ENCODE results near the gene LRRC25. TPM values are rescaled to one million over a fixed set of nuclear protein-coding genes. Genes with fewer than 3 reads are reported as not detected.

Gene LRRC25
- total RNA-seq, 1 experiment from 2014 or later, result 0.31 TPM

DNA sequence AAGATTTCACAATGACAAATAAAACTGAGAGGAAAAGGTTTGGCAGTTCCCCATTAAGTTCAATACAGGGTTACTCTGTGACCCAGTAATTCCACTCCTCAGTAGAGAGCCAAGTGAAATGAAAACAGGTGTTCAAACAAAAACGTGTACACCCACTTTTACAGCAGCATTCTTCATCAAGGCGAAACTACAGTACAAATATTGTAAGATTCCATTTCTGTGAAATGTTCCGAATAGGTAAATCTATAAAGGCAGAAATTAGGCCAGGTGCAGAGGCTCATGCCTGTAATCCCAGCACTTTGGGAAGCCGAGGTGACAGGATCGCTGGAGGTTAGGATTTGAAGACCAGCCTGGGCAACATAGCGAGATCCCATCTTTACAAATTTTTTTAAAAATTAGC is 20.4 kb downstream of the LRRC25 start:
- H3K27ac Mint-ChIP-seq, result no peak overlapping the region
- ATAC-seq, result no peak
- POLR2A ChIA-PET, result no interaction called here
- H3K36me3 Mint-ChIP-seq, result no peaks in the 10 kb centered on the region
- no peak overlapping the region for H3K4me3 Mint-ChIP-seq
- TF ChIP-seq, protein P1, sequence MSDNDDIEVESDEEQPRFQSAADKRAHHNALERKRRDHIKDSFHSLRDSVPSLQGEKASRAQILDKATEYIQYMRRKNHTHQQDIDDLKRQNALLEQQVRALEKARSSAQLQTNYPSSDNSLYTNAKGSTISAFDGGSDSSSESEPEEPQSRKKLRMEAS (CRISPR knock-in tag; IDR thresholded peaks at IDR 0.05), result no peak
- peak; percentile 62; the same call in 1 of the 2 replicates for TF ChIP-seq ZNF121 (CRISPR knock-in tag; IDR thresholded peaks at IDR 0.05)
- TF ChIP-seq, protein P2, sequence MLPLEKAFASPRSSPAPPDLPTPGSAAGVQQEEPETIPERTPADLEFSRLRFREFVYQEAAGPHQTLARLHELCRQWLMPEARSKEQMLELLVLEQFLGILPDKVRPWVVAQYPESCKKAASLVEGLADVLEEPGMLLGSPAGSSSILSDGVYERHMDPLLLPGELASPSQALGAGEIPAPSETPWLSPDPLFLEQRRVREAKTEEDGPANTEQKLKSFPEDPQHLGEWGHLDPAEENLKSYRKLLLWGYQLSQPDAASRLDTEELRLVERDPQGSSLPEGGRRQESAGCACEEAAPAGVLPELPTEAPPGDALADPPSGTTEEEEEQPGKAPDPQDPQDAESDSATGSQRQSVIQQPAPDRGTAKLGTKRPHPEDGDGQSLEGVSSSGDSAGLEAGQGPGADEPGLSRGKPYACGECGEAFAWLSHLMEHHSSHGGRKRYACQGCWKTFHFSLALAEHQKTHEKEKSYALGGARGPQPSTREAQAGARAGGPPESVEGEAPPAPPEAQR (CRISPR knock-in tag; IDR thresholded peaks at IDR 0.05), result no peak
- CTCF ChIA-PET, result interaction anchor here (1.0 kb wide), 2 partner anchors 11 to 27 kb away, joined by 3 to 6 read pairs; no protein-coding TSS in a partner anchor
- H3K4me1 Mint-ChIP-seq, result peaks cover 25% of the 10 kb centered on the region
- H3K9me3 Mint-ChIP-seq, result no peaks in the 10 kb centered on the region
- no peaks in the 10 kb centered on the region for H3K27me3 Mint-ChIP-seq (ENCODE audit: low read depth)
- no peak for DNase-seq (ENCODE audit: low spot score)

DNA sequence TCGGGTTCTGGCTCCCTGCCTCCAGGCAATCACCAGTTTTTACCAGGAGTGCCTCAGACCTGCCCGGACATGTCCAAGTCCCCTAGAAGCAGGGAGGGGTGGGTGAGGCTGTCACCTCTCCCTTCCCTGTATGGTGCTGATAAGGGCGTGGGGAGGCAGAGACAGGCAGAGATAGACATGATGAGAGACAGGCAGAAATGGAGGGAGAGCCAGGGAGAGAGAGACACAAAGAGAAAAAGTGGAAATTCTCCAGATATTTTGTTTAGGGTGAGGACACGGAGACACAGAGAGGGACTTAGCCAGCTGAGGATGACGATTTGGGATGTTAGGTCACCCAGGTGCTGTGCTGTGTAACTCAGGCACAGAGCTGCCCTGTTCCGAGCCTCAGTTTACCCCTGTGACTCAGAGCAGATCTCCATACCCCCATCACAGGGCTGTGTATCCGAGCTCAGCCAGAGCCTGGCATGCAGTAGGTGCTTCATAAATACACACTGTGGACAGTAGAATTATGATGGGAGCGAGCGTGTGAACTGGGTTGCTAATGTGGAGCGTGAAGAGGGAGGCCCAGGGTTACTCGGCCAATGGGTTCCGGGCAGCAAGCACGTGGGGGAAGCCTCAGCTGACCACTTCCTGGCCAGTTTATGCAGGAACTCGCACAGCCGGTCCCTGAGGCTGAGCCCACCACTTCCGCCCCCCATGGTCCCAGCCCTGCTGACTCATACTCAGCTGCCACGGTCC is 23.4 kb downstream of the LRRC25 start:
- Mint-ChIP-seq H3K4me1 (peaks cover 27% of the 10 kb centered on the region), H3K9me3 (no peaks in the 10 kb centered on the region), H3K27me3 (ENCODE audit: low read depth) (no peaks in the 10 kb centered on the region), H3K36me3 (no peaks in the 10 kb centered on the region), H3K4me3 (no peak overlapping the region), H3K27ac (peak overlapping the region; percentile 99)
- DNase-seq (ENCODE audit: low spot score) (peak; percentile 88), ATAC-seq (peak; percentile 79)
- ChIA-PET CTCF (interaction anchor here (0.6 to 2.5 kb wide), 7 partner anchors 12 to 122 kb away, joined by 3 to 16 read pairs (median 5); partner anchors contain the start of gene GDF15), POLR2A (interaction anchor here (1.1 to 1.8 kb wide), 3 partner anchors 9 to 92 kb away, joined by 3 to 9 read pairs (median 6); partner anchors contain the start of genes GDF15 and JUND)
- TF ChIP-seq JUN (CRISPR knock-in tag; IDR thresholded peaks at IDR 0.05), result peak; percentile 35; the same call in 1 of the 2 replicates
- peak; percentile 79 for TF ChIP-seq GABPB1 (CRISPR knock-in tag; IDR thresholded peaks at IDR 0.05)
- TF ChIP-seq JAZF1 (CRISPR knock-in tag; IDR thresholded peaks at IDR 0.05), result no peak
- TF ChIP-seq, protein P3, sequence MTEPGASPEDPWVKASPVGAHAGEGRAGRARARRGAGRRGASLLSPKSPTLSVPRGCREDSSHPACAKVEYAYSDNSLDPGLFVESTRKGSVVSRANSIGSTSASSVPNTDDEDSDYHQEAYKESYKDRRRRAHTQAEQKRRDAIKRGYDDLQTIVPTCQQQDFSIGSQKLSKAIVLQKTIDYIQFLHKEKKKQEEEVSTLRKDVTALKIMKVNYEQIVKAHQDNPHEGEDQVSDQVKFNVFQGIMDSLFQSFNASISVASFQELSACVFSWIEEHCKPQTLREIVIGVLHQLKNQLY (CRISPR knock-in tag; IDR thresholded peaks at IDR 0.05), result no peak
- peak; percentile 64; the same call in 1 of the 2 replicates for TF ChIP-seq ZNF232 (CRISPR knock-in tag; IDR thresholded peaks at IDR 0.05)
- TF ChIP-seq, protein P4, sequence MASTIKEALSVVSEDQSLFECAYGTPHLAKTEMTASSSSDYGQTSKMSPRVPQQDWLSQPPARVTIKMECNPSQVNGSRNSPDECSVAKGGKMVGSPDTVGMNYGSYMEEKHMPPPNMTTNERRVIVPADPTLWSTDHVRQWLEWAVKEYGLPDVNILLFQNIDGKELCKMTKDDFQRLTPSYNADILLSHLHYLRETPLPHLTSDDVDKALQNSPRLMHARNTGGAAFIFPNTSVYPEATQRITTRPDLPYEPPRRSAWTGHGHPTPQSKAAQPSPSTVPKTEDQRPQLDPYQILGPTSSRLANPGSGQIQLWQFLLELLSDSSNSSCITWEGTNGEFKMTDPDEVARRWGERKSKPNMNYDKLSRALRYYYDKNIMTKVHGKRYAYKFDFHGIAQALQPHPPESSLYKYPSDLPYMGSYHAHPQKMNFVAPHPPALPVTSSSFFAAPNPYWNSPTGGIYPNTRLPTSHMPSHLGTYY (CRISPR knock-in tag; IDR thresholded peaks at IDR 0.05), result peak; percentile 65; the same call in 1 of the 2 replicates
- TF ChIP-seq ETV6 (CRISPR knock-in tag; IDR thresholded peaks at IDR 0.05), result peak; percentile 94
- TF ChIP-seq, protein P5, sequence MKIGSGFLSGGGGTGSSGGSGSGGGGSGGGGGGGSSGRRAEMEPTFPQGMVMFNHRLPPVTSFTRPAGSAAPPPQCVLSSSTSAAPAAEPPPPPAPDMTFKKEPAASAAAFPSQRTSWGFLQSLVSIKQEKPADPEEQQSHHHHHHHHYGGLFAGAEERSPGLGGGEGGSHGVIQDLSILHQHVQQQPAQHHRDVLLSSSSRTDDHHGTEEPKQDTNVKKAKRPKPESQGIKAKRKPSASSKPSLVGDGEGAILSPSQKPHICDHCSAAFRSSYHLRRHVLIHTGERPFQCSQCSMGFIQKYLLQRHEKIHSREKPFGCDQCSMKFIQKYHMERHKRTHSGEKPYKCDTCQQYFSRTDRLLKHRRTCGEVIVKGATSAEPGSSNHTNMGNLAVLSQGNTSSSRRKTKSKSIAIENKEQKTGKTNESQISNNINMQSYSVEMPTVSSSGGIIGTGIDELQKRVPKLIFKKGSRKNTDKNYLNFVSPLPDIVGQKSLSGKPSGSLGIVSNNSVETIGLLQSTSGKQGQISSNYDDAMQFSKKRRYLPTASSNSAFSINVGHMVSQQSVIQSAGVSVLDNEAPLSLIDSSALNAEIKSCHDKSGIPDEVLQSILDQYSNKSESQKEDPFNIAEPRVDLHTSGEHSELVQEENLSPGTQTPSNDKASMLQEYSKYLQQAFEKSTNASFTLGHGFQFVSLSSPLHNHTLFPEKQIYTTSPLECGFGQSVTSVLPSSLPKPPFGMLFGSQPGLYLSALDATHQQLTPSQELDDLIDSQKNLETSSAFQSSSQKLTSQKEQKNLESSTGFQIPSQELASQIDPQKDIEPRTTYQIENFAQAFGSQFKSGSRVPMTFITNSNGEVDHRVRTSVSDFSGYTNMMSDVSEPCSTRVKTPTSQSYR (CRISPR knock-in tag; IDR thresholded peaks at IDR 0.05), result peak; percentile 42; the same call in 1 of the 2 replicates
- TF ChIP-seq, protein P6, sequence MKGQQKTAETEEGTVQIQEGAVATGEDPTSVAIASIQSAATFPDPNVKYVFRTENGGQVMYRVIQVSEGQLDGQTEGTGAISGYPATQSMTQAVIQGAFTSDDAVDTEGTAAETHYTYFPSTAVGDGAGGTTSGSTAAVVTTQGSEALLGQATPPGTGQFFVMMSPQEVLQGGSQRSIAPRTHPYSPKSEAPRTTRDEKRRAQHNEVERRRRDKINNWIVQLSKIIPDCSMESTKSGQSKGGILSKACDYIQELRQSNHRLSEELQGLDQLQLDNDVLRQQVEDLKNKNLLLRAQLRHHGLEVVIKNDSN (CRISPR knock-in tag; IDR thresholded peaks at IDR 0.05), result peak; percentile 95
- TF ChIP-seq ZNF138 (CRISPR knock-in tag; conservative IDR thresholded peaks at IDR 0.05), result no peak
- TF ChIP-seq, protein P7, sequence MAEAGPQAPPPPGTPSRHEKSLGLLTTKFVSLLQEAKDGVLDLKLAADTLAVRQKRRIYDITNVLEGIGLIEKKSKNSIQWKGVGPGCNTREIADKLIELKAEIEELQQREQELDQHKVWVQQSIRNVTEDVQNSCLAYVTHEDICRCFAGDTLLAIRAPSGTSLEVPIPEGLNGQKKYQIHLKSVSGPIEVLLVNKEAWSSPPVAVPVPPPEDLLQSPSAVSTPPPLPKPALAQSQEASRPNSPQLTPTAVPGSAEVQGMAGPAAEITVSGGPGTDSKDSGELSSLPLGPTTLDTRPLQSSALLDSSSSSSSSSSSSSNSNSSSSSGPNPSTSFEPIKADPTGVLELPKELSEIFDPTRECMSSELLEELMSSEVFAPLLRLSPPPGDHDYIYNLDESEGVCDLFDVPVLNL (CRISPR knock-in tag; IDR thresholded peaks at IDR 0.05; ENCODE audit: borderline replicate concordance, low read depth), result no peak
- TF ChIP-seq, protein P8, sequence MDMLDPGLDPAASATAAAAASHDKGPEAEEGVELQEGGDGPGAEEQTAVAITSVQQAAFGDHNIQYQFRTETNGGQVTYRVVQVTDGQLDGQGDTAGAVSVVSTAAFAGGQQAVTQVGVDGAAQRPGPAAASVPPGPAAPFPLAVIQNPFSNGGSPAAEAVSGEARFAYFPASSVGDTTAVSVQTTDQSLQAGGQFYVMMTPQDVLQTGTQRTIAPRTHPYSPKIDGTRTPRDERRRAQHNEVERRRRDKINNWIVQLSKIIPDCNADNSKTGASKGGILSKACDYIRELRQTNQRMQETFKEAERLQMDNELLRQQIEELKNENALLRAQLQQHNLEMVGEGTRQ (CRISPR knock-in tag; IDR thresholded peaks at IDR 0.05), result peak; percentile 93
- TF ChIP-seq, protein P9, sequence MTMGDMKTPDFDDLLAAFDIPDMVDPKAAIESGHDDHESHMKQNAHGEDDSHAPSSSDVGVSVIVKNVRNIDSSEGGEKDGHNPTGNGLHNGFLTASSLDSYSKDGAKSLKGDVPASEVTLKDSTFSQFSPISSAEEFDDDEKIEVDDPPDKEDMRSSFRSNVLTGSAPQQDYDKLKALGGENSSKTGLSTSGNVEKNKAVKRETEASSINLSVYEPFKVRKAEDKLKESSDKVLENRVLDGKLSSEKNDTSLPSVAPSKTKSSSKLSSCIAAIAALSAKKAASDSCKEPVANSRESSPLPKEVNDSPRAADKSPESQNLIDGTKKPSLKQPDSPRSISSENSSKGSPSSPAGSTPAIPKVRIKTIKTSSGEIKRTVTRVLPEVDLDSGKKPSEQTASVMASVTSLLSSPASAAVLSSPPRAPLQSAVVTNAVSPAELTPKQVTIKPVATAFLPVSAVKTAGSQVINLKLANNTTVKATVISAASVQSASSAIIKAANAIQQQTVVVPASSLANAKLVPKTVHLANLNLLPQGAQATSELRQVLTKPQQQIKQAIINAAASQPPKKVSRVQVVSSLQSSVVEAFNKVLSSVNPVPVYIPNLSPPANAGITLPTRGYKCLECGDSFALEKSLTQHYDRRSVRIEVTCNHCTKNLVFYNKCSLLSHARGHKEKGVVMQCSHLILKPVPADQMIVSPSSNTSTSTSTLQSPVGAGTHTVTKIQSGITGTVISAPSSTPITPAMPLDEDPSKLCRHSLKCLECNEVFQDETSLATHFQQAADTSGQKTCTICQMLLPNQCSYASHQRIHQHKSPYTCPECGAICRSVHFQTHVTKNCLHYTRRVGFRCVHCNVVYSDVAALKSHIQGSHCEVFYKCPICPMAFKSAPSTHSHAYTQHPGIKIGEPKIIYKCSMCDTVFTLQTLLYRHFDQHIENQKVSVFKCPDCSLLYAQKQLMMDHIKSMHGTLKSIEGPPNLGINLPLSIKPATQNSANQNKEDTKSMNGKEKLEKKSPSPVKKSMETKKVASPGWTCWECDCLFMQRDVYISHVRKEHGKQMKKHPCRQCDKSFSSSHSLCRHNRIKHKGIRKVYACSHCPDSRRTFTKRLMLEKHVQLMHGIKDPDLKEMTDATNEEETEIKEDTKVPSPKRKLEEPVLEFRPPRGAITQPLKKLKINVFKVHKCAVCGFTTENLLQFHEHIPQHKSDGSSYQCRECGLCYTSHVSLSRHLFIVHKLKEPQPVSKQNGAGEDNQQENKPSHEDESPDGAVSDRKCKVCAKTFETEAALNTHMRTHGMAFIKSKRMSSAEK (CRISPR knock-in tag; IDR thresholded peaks at IDR 0.05; ENCODE audit: borderline replicate concordance), result peak; percentile 96

Data from WTC11 (cell line).